LoVo (cell line): ENCODE results near the gene THNSL1.
"Not testable (repeated sequence)": the region's sequence is repeated elsewhere in the genome, so short reads cannot be mapped to it uniquely, and the experiment has no call there.

Experiments
- DNase-seq: peaks from one replicate; pipeline ENCODE4 v3.0.0-alpha.2; 2016; ENCODE audit warnings: low spot score

THNSL1 gene, protein sequence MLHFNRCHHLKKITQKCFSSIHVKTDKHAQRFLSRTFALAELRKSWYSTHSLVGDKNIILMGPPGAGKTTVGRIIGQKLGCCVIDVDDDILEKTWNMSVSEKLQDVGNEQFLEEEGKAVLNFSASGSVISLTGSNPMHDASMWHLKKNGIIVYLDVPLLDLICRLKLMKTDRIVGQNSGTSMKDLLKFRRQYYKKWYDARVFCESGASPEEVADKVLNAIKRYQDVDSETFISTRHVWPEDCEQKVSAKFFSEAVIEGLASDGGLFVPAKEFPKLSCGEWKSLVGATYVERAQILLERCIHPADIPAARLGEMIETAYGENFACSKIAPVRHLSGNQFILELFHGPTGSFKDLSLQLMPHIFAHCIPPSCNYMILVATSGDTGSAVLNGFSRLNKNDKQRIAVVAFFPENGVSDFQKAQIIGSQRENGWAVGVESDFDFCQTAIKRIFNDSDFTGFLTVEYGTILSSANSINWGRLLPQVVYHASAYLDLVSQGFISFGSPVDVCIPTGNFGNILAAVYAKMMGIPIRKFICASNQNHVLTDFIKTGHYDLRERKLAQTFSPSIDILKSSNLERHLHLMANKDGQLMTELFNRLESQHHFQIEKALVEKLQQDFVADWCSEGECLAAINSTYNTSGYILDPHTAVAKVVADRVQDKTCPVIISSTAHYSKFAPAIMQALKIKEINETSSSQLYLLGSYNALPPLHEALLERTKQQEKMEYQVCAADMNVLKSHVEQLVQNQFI

DNA sequence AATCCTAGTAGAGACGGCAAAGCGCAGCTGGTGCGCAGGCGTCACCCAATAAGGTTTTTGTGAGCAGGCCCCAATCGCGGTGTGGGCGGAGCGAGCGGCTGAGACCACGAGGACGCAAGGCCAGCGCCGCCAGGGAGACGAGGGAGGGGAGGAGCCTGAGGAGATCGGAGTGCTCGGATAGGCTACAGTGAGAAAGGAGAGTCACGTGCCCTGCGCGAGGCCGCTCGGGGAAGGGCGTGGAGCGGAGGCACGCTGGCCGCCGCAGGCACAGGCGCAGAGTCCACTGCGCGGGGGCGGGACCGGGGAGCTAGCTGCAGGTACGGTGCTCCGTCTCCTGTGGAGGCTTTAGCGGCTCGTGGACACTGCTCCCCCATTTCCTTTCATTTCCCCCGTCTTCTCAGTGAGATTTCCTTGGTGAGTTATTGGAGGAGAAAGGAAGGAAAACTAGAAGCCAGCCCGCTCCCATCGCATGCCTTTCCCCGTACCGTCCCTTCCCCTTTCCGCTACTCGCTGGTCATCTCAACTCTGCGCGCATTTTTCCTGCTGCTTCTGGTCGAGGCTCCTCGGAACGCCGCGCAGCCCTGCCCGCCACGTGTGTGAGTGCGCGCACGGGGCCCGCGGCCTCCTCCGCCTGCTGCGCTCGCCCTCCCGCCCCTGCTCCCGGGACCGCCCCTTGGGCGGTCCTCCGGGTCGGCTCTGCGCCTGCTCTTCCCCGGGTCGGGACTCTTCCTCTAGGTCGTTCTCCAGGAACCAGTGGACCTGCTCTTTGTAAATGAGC, at the start of gene THNSL1:
THNSL1 (plus strand) TSS at position 237 of the 778 bp plus-strand sequence. CDS start 6,612 bp downstream, outside the sequence.
- DNase-seq = peak; percentile 98

DNA sequence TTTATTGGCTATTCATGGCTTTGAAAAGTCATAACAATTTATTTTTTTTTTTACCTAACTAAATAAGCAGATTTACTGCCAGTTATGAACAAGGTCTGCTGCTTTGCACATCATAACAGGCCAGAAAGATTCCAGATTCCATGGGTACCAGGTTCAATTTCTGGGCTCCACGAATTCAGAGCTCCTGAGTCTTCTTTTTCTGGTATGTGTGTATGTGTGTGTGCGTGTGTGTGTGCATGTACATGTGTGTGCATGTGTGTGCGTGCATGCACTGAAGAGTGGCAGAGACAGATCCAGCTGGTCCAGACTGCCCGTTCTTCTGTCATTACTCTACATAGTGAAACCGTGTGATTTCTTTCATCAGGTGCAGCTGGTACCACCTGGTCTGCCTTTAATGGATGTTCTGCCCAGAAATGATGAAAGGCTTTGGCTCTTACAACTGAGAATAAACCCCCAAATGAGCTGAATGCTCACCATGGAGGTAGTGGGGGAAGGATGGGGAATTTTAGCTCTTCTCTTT, 49.4 kb upstream of the THNSL1 start:
- no peak for DNase-seq

DNA sequence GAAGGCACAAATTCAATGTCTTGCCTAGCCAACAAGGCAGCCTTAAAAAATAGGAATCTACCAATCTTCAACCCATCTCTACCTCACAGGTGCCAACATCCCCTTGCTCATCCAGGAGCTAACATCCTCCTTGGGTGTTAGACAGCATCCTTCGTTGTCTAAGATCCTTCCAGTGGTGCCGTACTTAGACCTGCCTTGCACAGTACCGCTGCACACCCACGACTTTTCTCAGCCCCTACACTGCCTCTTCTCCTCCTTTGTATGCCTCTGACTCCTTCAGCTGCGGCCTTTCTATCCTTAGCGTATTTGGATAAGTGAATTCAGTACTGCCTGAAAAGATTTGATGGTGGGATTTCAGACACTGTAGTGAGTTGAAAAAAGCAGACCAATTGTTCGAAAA, 48.1 kb upstream of the THNSL1 start:
- DNase-seq = no peak

DNA sequence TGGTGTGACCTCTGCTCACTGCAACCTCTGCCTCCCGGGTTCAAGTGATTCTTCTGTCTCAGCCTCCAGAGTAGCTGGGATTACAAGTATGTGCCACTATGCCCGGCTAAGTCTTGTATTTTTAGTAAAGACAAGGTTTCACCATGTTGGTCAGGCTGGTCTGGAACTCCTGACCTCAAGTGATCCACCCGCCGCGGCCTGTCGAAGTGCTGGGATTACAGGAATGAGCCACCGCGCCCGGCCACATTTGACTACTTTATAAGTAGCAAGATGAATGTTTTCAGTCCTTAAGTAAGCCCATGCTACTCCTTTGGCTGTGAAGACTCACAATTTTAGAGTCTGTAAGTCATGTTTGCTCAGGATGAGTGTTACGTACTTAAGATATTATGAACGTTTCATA, 47.5 kb upstream of the THNSL1 start:
- DNase-seq = not testable (repeated sequence)

DNA sequence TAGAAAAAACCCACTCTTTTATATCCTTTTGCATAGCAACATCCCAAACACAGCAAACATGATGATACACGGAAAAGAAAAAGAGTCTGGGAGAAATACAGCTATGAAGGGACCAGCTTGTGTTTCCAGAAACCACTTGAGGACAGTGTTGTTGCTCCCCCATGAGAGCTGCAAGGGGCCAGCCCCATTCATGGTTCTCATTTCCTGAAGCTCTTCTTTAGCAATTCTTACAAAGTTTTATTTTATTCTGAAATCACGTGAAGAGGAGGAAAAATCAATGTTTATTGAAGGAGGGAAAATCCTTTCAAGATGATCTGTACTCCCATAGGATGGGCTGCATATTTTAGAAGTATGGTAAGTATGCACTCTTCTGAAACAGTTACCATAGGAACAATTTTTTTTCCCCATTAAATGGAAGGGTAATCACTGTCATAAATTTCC, 46.6 kb upstream of the THNSL1 start:
- DNase-seq = no peak

DNA sequence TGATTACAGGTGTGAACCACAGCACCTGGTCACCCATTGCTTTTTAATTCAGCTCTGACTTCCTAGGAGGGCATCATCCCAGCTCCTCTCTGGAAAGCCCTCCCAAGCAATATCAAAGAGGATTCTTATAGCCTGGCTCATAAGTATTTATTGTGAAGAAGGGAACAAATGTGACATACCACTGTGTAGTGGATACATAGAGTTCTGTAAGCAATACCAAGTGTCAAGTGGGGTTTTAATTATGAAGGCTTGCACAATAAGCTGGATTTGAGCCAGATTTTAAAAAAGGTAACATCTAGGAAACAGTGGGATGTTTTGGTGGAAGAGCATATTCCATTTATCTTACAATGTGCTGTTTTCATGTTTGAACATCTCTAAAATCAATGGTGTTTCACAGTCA, 45.0 kb upstream of the THNSL1 start:
- DNase-seq = no peak

DNA sequence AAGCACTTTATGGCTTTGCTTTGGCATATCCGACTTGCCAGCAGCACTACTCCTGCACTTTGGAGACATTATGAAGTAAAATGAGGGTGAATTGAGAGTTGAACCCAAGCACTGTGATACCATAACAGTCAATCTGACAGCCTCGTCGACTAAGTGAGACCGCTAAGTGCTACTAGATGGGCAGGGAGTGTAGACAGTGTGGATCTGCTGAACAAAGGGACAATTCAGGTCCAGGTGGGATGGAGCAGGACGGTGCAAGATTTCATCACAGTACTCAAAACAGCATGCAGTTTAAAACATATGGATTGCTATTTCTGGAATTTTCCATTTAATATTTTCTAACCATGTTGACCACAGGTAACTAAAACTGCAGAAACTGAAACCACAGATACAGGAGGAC, 43.2 kb upstream of the THNSL1 start:
- DNase-seq = no peak

DNA sequence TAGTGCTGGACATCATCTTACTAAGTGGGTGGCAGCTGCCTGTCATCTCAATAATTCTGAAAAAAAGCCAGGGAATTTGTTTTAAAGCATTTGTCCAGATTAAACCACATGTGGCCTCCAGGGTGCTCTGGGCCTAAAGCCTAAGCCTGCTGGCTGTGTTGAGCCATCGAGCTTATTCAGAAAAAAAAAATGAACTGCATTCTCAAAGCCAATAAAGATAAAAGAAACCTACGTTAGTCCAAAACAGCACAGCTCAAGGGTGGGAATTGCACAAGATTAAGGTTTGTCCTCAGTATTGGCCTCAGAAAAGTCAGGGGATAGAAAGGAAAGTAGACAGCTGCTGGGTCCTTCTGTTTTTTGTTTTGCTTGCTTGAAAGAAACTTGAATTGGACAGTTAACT, 41.4 kb upstream of the THNSL1 start:
- no peak for DNase-seq

DNA sequence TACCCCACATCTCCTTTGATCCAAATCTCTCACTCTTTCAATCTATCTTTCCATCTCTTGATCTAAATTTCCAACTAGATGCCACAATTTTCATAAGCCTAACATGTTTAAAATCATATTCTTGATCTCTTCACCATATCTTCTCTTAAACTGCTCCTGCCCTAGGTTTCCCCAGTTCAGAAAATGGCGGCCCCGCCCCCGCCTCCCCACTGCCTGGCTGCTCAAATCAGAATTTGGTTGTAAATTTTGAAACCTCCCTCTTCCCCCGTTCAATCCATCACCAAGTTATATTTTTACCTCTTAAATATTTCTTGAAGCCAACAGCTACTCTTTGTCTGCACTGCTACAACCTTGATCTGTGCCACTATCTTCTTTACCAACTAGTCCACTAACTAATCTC, 36.7 kb upstream of the THNSL1 start:
- DNase-seq = no peak

DNA sequence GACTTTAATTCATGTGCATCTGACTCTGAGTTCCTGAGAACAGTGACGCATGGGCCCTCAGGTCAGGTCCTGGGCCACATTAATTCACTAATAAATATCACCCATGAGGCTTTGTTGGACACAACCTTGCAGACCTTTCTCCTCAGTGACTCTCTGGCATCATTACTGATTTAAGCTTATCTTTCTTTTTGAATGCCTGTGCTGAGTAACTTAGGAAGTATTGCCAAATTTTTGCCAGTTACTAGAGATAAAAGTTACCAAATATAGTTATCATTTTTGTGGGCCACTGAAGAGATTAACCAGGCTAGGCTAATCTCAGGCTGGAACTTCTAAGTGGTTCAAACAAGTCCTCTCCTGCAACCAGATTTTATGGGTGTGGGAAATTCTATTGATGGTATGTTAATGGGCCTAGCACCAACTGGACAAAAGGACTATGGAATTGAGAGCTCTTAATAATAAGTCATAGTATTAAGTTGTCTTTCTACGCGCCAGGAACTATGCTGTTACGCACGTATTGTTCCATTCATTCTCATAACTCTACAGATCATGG, 35.2 kb upstream of the THNSL1 start:
- DNase-seq = no peak

DNA sequence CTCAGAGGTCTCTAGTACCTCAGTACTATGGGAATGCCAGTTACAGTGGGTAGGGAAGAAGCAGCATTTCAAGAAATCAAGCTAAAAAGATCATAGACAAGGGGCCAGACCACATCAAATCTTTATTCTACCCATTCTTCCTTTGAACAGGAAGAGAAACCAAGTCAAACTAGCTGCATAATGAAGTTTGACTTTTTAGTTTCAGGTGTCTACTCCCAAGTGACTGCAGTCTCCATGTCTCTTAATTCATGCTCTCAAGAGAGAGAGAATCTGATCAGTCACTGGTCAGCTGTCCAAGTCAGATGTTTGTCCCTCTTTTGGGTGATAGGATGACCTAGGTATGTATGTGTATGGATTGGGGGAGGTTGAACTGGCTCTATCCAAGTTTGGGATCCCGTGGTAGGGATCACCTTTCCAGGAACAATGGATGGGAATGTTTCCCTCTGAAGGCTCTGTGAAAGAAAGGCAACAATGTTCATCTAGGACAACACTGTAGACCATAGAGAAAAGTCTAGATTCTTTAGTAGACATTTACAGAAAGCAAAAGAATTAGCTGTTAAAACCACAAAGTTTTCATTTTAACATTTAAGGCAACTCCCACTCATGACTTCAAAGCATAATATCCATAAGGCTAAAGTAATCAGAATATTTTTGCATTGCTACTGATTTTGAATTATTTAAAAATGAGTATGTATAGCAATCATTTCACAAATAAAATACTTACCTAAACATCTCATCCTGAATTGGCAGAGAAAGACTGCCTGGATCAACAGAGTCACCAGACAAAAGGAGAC, 33.9 kb upstream of the THNSL1 start:
- DNase-seq = no peak

DNA sequence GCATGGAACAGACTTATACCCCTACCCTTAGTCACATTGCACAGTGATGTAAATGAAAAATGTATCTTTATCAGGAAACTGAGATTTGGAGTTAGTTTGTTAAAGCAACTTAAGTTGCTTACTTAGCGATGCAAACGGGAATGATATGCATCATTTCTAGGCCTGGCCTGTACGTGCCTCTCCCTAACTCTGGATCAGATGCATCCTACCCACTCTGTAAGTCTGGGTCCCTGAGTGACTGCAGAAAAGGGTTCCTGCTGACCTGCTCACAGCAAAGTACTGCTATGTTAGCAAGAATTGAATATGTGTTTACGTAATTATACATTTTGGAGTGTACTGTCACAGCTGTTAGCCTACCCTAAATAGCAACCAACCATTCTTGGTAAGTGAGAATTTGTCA, 33.3 kb upstream of the THNSL1 start:
- DNase-seq = no peak

DNA sequence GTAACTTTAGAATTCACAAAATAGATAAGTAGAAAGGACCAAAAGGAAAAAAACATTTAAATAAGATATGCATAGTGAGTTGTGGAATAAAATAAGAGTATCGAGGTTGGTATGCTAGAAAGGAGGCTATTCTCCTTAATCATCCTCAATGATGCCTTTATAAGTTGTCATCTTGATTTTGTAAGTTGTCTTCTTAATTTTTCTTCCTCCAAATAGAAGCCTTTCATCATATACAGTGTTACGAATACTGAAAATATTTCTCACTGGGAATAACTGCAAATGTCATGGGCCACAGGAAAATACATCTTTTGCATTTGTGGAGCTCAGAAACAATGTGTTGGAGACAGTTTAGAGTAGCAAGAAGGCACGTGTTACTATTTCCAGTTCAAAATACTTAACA, 32.5 kb upstream of the THNSL1 start:
- DNase-seq = no peak

DNA sequence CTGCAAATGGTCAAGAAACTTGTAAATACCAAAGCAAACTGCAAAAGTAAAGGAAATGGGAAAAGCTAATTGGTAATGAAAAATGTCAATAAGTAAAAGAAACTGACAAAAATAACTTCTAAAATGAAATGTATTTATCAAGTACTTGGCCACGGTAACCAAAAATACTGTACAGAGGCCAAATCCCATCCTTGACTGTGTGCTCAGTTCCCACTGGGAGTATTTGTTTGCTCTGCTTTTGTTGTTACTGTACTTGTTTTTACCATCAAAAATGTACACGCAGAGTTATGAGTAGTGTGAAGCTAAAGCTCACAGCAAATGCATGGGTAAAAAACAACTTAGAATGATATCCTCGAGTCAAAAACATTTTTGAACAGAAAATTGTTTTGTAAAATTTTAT, 31.5 kb upstream of the THNSL1 start:
- DNase-seq = no peak

DNA sequence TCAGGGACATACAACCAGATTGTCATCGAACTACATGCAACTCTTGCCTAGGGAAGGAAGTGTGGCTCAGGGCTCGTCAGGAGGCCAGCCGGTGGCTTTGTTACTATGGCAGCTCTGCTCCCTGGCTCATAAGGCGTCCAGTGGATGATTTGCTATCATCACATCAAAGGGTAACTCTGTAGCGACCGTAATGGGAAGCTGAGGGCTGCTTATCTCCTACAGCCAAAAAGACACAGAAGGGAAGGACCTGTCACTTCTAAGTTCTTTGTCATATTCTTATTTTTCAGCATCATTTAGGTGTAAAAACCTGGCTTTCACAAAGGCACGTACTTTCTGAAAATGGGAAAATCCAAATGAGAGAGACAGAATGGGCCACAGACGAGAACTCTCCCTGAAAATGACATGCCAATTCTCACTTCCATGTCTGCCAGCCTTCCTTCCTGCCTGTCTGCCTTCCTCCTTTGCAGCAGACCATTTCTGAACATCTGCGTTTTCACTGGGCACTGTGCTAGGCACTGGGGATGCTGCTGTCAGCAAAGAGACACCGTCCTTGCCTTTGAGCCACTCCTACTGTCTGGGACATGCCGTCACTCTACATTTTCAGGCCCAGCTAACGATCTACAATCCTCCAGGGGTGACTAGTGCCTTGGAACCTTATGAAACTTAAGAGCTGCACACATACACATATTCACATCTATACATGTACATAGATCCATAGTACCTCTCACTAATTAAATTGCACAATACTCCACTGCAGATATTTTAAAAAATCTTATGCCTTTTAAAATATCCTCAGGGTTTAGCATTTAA, 27.4 kb upstream of the THNSL1 start:
- no peak for DNase-seq

DNA sequence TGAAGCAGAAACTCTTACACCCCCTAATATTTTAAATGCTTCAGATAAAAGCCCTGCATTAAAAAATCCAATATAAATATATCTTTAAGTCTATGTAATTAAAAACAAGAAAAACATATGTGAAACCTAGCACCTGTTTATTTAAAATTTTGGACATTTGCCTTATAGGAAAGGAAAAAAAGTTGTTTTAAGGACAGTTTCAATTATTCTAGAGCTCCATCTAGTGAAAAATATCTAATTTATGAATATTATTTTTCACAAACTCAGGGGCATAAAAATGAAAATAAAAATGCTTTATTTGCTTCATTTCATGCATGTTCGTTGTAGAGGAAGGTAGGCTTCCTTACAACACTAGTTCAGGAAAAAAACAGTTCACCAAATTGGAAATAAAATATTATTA, 26.5 kb upstream of the THNSL1 start:
- no peak for DNase-seq

DNA sequence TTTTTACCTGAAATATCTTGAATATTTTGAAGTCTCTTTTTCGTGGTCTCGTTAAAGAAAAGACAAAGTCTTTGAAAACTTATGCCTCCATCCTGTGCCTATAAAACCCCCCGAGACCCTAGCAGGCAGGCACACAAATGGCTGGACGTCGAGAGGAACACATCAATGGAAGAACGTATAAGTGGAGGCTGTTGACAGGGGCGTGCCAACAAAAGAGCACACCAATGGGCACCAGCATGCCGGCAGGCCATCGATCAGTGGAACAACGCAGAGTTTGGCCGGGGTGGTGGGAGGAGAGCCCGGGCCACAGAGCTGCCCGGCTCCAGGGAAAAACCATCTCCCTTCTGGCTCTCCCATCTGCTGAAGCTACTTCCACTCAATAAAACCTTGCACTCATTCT, 25.1 kb upstream of the THNSL1 start:
- DNase-seq = no peak

DNA sequence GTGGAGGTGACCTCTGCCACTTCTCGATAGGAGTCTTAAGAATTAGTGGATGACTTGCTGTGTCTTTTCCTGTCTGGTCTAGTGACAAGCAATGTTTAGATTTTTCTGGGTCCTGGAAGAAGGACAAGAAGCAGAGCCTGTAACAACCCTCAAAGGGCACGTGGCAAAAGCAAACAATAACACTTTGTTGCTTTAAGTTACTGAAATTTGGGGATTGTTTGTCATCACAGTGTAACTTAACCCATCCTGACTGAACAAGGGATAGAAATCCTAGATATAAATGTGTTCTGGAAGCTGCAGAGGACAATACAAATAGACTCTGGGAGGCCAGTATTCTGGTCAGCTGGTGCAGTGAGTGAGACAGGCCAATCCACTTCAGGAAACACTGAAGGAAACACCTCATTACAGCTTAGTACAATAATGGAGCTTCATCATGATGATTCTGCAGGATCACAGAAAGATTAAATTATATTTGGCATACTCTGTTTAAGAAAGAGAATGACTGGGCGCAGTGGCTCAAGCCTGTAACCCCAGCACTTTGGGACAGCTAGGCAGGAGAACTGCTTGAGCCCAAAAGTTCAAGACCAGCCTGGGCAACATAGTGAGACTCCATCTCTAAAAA, 23.8 kb upstream of the THNSL1 start:
- DNase-seq = no peak

DNA sequence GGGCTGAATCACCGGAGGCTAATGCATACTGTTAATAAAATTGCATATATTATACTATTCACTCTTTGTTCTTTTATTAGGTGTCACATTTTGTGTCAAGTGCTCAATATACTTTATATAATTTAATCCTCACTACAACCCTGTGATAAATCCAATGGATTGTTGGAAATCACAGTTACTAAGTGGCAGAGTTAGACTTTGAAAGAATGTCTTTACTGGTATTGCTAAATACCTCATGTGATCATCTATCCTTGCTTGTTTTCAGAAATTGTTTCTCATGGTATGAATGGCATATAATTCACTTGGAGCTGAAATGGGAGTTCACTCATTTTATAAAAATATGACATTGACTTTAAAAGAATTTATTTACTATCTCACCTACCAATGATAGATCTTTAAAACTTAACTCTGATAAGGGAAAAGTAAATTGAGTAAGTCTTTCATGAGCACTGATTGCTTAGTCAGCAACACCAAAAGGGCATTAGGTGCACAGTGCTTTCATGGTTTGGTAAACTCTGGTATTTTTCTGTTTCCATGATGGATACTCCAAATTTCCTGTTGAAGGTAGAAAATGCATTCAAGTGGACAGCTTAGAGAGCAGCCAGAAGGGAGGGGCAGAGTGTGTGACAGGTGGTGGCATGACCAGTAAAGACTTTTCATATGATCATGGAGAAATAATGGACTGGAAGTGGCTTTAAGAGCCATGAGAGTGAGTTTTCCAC, 23.0 kb upstream of the THNSL1 start:
- DNase-seq = no peak
